ENCODE results near the gene ZNF385D. TPM values are rescaled to one million over a fixed set of nuclear protein-coding genes. Genes with fewer than 3 reads are reported as not detected.

Gene ZNF385D
- total RNA-seq, 1 donor from 2014 or later: 5.4 TPM

- no peak for DNase-seq
Observed at GRCh38 chr3:21601178-21601577, 149.8 kb downstream of the ZNF385D start.

GRCh38 chr3:21599890-21600289, 151.1 kb downstream of the ZNF385D start:
- no peak for DNase-seq

GRCh38 chr3:21592828-21593227, 158.2 kb downstream of the ZNF385D start:
- DNase-seq: no peak

- no peak for DNase-seq
Observed at GRCh38 chr3:21587894-21588293, 163.1 kb downstream of the ZNF385D start.

GRCh38 chr3:21585216-21585740, 165.7 kb downstream of the ZNF385D start:
- peak; percentile 46 for DNase-seq

GRCh38 chr3:21573291-21573690, 177.7 kb downstream of the ZNF385D start:
- DNase-seq: no peak

- no peak for DNase-seq
Observed at GRCh38 chr3:21564531-21564930, 186.5 kb downstream of the ZNF385D start.

GRCh38 chr3:21562243-21562642, 188.8 kb downstream of the ZNF385D start:
- DNase-seq: no peak

GRCh38 chr3:21561472-21561871, 189.5 kb downstream of the ZNF385D start:
- no peak for DNase-seq

- DNase-seq: peak; percentile 14
Observed at GRCh38 chr3:21551019-21551418, 200.0 kb downstream of the ZNF385D start.

- DNase-seq: no peak
Observed at GRCh38 chr3:21544076-21544462, 206.9 kb downstream of the ZNF385D start.

- DNase-seq: no peak
Observed at GRCh38 chr3:21543380-21544075, 207.5 kb downstream of the ZNF385D start.

- no peak for DNase-seq
Observed at GRCh38 chr3:21542656-21543379, 208.2 kb downstream of the ZNF385D start.

GRCh38 chr3:21540265-21540664, 210.7 kb downstream of the ZNF385D start:
- no peak for DNase-seq

GRCh38 chr3:21534462-21534861, 216.5 kb downstream of the ZNF385D start:
- peak; percentile 88 for DNase-seq

GRCh38 chr3:21533002-21533401, 218.0 kb downstream of the ZNF385D start:
- DNase-seq: peak; percentile 26

GRCh38 chr3:21531909-21532308, 219.1 kb downstream of the ZNF385D start:
- no peak for DNase-seq

- peak; percentile 66 for DNase-seq
Observed at GRCh38 chr3:21528291-21528995, 222.6 kb downstream of the ZNF385D start.

GRCh38 chr3:21526461-21526860, 224.5 kb downstream of the ZNF385D start:
- DNase-seq: no peak

- DNase-seq: peak; percentile 60
Observed at GRCh38 chr3:21524133-21524532, 226.9 kb downstream of the ZNF385D start.

- DNase-seq: peak; percentile 43
Observed at GRCh38 chr3:21520106-21520963, 230.7 kb downstream of the ZNF385D start.

- no peak for DNase-seq
Observed at GRCh38 chr3:21517184-21517583, 233.8 kb downstream of the ZNF385D start.
